HEK293T (cell line): ENCODE results near the gene RARS2.

Experiments used
- BHLHE40 ChIP-seq: fragments of 450-650 bp; IDR thresholded peaks from 2 replicates; pipeline ENCODE4 v1.6.1; 2016; ENCODE audit warnings: mild to moderate bottlenecking, moderate library complexity, borderline replicate concordance
- ELF4 ChIP-seq: fragments of 450-650 bp; IDR thresholded peaks from 2 replicates; pipeline ENCODE4 v1.6.1; 2017; ENCODE audit warnings: antibody characterized with exemption
- SUZ12 ChIP-seq: fragments of 450-650 bp; IDR thresholded peaks from 2 replicates; pipeline ENCODE4 v1.6.1; 2016; ENCODE audit warnings: mild to moderate bottlenecking
- TARDBP ChIP-seq: fragments of 450-650 bp; IDR thresholded peaks from 2 replicates; pipeline ENCODE4 v1.6.1; 2016
- ZNF384 ChIP-seq: fragments of 450-650 bp; IDR thresholded peaks from 2 replicates; pipeline ENCODE4 v1.6.1; 2016

GRCh38 chr6:87617405-87617804, 27.6 kb upstream of the RARS2 start:
- TF ChIP-seq ZNF384, result no peak
- no peak for TF ChIP-seq TARDBP
- TF ChIP-seq ELF4, result no peak
- TF ChIP-seq SUZ12, result no peak
- TF ChIP-seq BHLHE40, result no peak
